ENCODE data around the gene ZC3H7B.

GRCh38 chr22:41334951-41335635, 33.8 kb downstream of the ZC3H7B start:
- TF ChIP-seq, protein P1, sequence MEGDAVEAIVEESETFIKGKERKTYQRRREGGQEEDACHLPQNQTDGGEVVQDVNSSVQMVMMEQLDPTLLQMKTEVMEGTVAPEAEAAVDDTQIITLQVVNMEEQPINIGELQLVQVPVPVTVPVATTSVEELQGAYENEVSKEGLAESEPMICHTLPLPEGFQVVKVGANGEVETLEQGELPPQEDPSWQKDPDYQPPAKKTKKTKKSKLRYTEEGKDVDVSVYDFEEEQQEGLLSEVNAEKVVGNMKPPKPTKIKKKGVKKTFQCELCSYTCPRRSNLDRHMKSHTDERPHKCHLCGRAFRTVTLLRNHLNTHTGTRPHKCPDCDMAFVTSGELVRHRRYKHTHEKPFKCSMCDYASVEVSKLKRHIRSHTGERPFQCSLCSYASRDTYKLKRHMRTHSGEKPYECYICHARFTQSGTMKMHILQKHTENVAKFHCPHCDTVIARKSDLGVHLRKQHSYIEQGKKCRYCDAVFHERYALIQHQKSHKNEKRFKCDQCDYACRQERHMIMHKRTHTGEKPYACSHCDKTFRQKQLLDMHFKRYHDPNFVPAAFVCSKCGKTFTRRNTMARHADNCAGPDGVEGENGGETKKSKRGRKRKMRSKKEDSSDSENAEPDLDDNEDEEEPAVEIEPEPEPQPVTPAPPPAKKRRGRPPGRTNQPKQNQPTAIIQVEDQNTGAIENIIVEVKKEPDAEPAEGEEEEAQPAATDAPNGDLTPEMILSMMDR (conservative IDR thresholded peaks at IDR 0.05; ENCODE audit: low read length) = no peak
- no peak for TF ChIP-seq EZH2phosphoT487 (IDR thresholded peaks at IDR 0.05; ENCODE audit: borderline replicate concordance)
